AG09309 (cell line): ENCODE results near the gene MBD6.

Experiments
- DNase-seq: peaks from one replicate; pipeline ENCODE4 v3.0.0-alpha.2; 2010; ENCODE audit warnings: low read depth
- H3K4me3 ChIP-seq: 2 replicates; pipeline ENCODE4 v1.5.1; 2011; ENCODE audit warnings: mild to moderate bottlenecking, low read depth, low read length, moderate library complexity; ENCODE audit not compliant: control insufficient read depth
- CTCF ChIP-seq: IDR thresholded peaks from 2 replicates; pipeline ENCODE4 v1.5.1; 2011; ENCODE audit warnings: mild to moderate bottlenecking, low read depth, low read length, inconsistent platforms; ENCODE audit not compliant: insufficient read depth, control insufficient read depth; ENCODE audit errors: missing control alignments

MBD6 gene

GRCh38 chr12:57522011-57522886 is at the start of gene MBD6:
Gene MBD6 (plus strand): TSS chr12:57522824. CDS start chr12:57524304, 1,480 bp downstream.
- H3K4me3 ChIP-seq, result peak within 1 kb of the TSS; percentile 94
- no peak for TF ChIP-seq CTCF
- DNase-seq, result peak; percentile 80

- DNase-seq, result no peak
- H3K4me3 ChIP-seq, result no peak overlapping the region
- no peak for TF ChIP-seq CTCF
These were observed 49.2 kb upstream of the MBD6 start for GRCh38 chr12:57473392-57473791.

GRCh38 chr12:57473886-57474285 is 48.7 kb upstream of the MBD6 start:
- TF ChIP-seq CTCF, result no peak
- no peak overlapping the region for H3K4me3 ChIP-seq
- DNase-seq, result no peak

- no peak for DNase-seq
- H3K4me3 ChIP-seq, result no peak overlapping the region
- no peak for TF ChIP-seq CTCF
These were observed 48.2 kb upstream of the MBD6 start for GRCh38 chr12:57474430-57474829.

- H3K4me3 ChIP-seq, result no peak overlapping the region
- no peak for TF ChIP-seq CTCF
- DNase-seq, result no peak
These were observed 47.8 kb upstream of the MBD6 start for GRCh38 chr12:57474862-57475261.

GRCh38 chr12:57475271-57476161 is 47.1 kb upstream of the MBD6 start:
- no peak for TF ChIP-seq CTCF
- no peak for DNase-seq
- H3K4me3 ChIP-seq, result peak overlapping the region; percentile 25
